Globus pallidus (tissue), 1 donor: ENCODE results near the gene TMEM167A.
A peak's percentile ranks its signal among the peaks of the same experiment; 100 is the strongest.

Experiments used
- DNase-seq: peaks from one replicate; pipeline ENCODE4 v3.0.0-alpha.2; 2015; ENCODE audit warnings: low spot score

The TMEM167A gene

GRCh38 chr5:83035373-83036100 lies 41.7 kb downstream of the TMEM167A start:
- DNase-seq: peak; percentile 99

DNA sequence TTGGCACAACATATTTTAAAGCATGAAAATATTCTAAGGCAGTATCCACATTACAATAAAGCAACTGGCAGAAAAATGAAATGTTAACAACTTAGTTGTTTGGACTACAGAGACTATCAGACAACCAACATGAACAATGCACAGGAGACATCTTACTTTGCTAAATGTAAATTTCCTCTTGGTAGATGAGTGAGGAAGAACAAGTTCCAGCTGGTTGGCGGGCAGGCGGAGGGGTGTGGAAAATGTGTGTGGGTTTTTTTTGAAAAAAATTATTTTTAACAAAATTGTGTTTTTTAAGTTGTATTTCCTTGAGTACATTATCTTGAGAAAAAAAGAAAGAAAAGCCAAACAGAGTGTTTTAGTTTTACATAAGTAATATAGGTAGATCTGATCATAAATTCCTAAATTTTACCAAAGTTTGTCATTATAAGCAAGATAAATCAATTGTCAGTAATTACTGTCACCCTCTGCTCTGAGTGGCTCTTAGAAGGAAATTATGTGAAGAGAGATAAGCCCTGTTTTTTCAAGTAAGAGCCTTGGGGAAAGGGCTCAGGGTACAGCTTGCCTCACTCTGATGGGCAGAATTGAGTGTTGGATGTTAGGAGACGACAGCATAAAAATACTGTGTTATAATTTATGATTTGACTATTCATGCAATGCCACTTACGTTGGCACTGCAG lies 42.5 kb downstream of the TMEM167A start:
- peak; percentile 33 for DNase-seq

- no peak for DNase-seq
These were observed 43.2 kb downstream of the TMEM167A start for GRCh38 chr5:83034036-83034435.

- DNase-seq: no peak
These were observed 45.8 kb downstream of the TMEM167A start for GRCh38 chr5:83031381-83031780.

GRCh38 chr5:83029912-83030311 lies 47.3 kb downstream of the TMEM167A start:
- no peak for DNase-seq

DNA sequence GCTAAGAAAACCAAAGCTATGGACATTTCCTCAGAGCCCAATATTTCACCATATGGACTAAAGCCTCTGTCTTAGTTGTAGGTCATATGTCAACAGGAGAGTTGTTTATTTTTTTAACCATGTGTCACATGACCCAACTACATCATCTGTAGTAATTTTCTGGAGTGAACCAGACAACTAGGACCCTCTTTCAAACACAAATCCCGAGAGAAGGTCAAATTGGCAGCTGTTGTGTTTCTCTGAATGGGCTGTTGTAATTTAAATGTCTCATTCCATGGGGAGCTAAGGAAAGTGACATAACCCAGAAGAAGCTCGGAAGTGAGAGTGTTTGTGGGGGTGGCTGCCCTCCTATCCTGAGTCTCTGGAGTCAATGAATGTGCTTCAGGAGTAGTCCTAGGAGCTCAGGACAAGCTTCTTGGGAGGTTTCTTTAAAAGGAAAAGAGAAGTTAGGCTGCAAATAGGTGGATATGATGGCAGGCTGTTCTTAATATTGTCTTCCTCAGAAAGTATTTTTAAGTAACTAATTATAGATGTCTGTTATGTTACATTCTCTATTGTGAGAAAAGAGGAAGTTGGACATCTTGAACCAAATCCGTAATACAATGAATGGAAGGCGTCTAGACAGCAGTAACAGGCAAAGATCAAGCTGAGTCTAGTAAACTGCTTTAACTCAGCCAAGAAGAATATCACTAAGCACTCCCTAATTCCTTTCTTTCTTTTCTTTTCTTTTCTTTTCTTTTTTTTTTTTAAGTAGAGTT lies 50.1 kb downstream of the TMEM167A start:
- DNase-seq: no peak

GRCh38 chr5:83026516-83026915 lies 50.7 kb downstream of the TMEM167A start:
- DNase-seq: no peak

DNA sequence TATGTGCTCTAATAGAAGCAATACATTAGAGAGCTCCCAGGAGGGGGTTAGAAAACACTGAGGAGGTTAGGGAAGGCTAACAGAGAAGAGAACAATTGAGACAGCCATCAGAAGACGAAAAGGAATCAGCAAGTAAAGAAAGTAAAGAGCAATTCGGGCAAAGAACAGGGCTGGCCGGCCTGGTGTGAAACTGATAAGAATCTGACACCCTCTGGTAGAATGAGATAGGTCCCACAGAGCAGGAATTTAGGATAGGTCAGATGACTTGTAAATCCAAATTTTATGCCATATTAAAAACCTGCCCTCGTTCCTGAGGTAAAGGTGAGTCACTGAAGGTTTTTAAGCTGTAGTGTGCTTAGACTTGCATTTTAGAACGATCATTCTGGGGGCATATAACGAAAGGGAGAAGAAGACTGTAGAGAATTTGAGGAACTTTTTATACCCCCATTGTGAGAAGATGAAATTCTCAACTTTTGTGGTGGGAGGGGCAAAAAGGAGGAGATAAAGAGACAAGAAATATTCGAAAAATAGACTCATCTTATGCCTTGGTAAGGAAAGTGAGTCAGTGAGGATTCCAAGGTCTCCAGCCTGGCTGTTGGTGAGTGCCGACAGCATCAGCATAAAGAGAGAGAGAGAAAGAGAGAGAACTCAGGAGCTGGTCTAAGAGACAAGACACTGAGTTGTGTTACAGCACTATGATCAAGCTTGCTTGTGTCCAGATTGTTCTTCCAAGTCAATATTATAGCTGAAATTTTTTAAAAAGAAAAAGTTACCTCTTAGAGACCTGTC lies 51.3 kb downstream of the TMEM167A start:
- DNase-seq: no peak

- DNase-seq: no peak
These were observed 54.9 kb downstream of the TMEM167A start for GRCh38 chr5:83022334-83022733.

DNA sequence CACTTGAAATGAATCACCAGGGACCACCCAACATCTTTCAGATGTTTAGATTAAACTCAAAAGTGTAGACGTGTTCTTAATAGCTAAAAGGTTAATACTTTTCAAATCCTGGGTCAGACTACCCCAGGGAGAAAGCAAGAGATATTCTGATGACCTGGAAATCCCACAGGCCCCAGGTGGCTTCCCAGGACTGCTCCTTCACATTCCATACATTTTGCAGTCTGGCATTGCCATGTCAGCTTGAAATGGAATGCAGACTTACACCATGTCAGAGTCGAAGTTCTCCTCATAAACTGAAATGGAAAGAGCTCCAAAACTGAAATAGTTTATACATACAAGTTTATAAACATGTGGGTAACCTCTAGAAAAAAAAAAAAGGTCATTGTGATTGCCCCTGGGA lies 61.5 kb downstream of the TMEM167A start:
- DNase-seq: no peak

- no peak for DNase-seq
These were observed 65.2 kb downstream of the TMEM167A start for GRCh38 chr5:83011985-83012384.

DNA sequence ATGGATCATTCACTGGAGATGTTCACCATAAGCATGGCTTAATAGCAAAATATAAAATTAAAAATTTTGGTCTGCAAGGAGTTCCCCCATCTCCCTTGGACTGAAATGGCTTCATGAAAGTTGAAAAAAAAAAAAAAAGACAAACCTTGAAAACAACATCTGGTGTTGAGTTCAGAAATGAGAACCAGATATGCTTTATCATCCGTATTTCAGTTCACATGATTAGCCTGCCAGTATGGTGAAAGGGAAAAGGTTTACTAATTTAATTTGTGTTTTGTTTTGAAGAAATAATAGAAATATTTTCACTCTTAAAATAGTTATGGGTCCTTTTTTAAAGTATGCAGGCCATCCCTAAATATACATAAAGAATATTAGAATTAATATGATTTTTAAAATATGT lies 67.8 kb downstream of the TMEM167A start:
- no peak for DNase-seq

GRCh38 chr5:83007755-83008154 lies 69.4 kb downstream of the TMEM167A start:
- no peak for DNase-seq

- DNase-seq: no peak
These were observed 70.4 kb downstream of the TMEM167A start for GRCh38 chr5:83006683-83007283.

DNA sequence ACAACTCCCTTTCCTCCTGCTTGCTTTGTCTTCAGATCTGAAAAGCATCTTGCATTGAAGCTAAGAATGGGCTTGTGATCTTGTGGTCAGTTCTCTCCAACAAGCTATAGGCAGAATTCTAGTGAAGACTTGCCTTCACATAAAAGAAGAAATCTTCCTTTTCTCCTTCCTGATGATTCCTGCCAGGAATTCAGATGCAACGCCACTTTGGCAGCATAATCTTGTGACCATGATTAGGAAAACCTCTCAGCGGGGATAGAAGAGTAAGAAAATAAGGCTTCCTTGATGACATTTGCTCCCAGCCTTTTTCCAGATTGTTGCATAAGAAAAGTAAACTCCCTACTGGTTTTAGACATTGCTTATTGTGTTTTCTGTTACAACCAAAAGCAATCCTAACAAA lies 73.4 kb downstream of the TMEM167A start:
- DNase-seq: no peak
